H54 (cell line): ENCODE measurements around the gene SEC14L5.

Source experiments
- DNase-seq: peaks from one replicate; pipeline ENCODE4 v3.0.0; 2011; ENCODE audit warnings: low spot score, mixed read lengths; ENCODE audit not compliant: insufficient read length
- FAIRE-seq: peaks from 3 replicates; lab custom pipeline; 2011; peaks lifted over from hg19 to GRCh38; lab: Jason Lieb, UNC
- POLR2A ChIP-seq: IDR thresholded peaks from 2 replicates; pipeline ENCODE4 v1.6.1; 2011; ENCODE audit warnings: low read depth, mild to moderate bottlenecking, low read length

The SEC14L5 gene

GRCh38 chr16:5008311-5008731, 50.2 kb downstream of the SEC14L5 start:
- TF ChIP-seq POLR2A = no peak
- no peak for DNase-seq
- no peak for FAIRE-seq

- DNase-seq (no peak), FAIRE-seq (no peak)
- no peak for TF ChIP-seq POLR2A
Observed at GRCh38 chr16:5010576-5011329, 52.6 kb downstream of the SEC14L5 start.

GRCh38 chr16:5011637-5012036, 53.5 kb downstream of the SEC14L5 start:
- DNase-seq (no peak), FAIRE-seq (no peak)
- no peak for TF ChIP-seq POLR2A

- no peak for DNase-seq
- no peak for FAIRE-seq
- no peak for TF ChIP-seq POLR2A
Observed at GRCh38 chr16:5012887-5013286, 54.8 kb downstream of the SEC14L5 start.

GRCh38 chr16:5015351-5015750, 57.2 kb downstream of the SEC14L5 start:
- TF ChIP-seq POLR2A = no peak
- no peak for DNase-seq
- no peak for FAIRE-seq

GRCh38 chr16:5015887-5016286, 57.8 kb downstream of the SEC14L5 start:
- FAIRE-seq (no peak), DNase-seq (no peak)
- TF ChIP-seq POLR2A = no peak

GRCh38 chr16:5016967-5017677, 59.0 kb downstream of the SEC14L5 start:
- FAIRE-seq = no peak
- TF ChIP-seq POLR2A = no peak
- DNase-seq = no peak

GRCh38 chr16:5017678-5017969, 59.5 kb downstream of the SEC14L5 start:
- DNase-seq = no peak
- no peak for FAIRE-seq
- no peak for TF ChIP-seq POLR2A

GRCh38 chr16:5018793-5019192, 60.7 kb downstream of the SEC14L5 start:
- DNase-seq (no peak), FAIRE-seq (no peak)
- TF ChIP-seq POLR2A = no peak

- FAIRE-seq (no peak), DNase-seq (no peak)
- TF ChIP-seq POLR2A = no peak
Observed at GRCh38 chr16:5019775-5020174, 61.6 kb downstream of the SEC14L5 start.

GRCh38 chr16:5020551-5020950, 62.4 kb downstream of the SEC14L5 start:
- TF ChIP-seq POLR2A = no peak
- no peak for FAIRE-seq

GRCh38 chr16:5022521-5022920, 64.4 kb downstream of the SEC14L5 start:
- no peak for TF ChIP-seq POLR2A
- DNase-seq (no peak), FAIRE-seq (no peak)

More at GRCh38 chr16:5020551-5020950, 62.4 kb downstream of the SEC14L5 start:
- no peak for DNase-seq

- DNase-seq (peak; percentile 74), FAIRE-seq (no peak)
Observed at GRCh38 chr16:5024632-5025031, 66.5 kb downstream of the SEC14L5 start.

GRCh38 chr16:5025171-5025632, 67.1 kb downstream of the SEC14L5 start:
- TF ChIP-seq POLR2A = no peak
- no peak for FAIRE-seq
- no peak for DNase-seq

More at GRCh38 chr16:5024632-5025031, 66.5 kb downstream of the SEC14L5 start:
- no peak for TF ChIP-seq POLR2A
